AG08395 (cell line): ENCODE results near the gene SDK1.

Experiments used
- DNase-seq: peaks from one replicate; pipeline ENCODE4 v3.0.0; 2012; ENCODE audit warnings: mixed read lengths, low spot score

The SDK1 gene

GRCh38 chr7:4134631-4135030, 833.6 kb downstream of the SDK1 start:
- no peak for DNase-seq

- no peak for DNase-seq
Observed at GRCh38 chr7:4135301-4135700, 834.2 kb downstream of the SDK1 start.

- DNase-seq = no peak
Observed at GRCh38 chr7:4136036-4136435, 835.0 kb downstream of the SDK1 start.

- no peak for DNase-seq
Observed at GRCh38 chr7:4136501-4137110, 835.6 kb downstream of the SDK1 start.

- DNase-seq = no peak
Observed at GRCh38 chr7:4137552-4137951, 836.5 kb downstream of the SDK1 start.

- DNase-seq = no peak
Observed at GRCh38 chr7:4138866-4139265, 837.8 kb downstream of the SDK1 start.

- no peak for DNase-seq
Observed at GRCh38 chr7:4139656-4140625, 838.9 kb downstream of the SDK1 start.

- no peak for DNase-seq
Observed at GRCh38 chr7:4140933-4141332, 839.9 kb downstream of the SDK1 start.

GRCh38 chr7:4143006-4143405, 842.0 kb downstream of the SDK1 start:
- no peak for DNase-seq

GRCh38 chr7:4143511-4144171, 842.6 kb downstream of the SDK1 start:
- DNase-seq = no peak

- no peak for DNase-seq
Observed at GRCh38 chr7:4144172-4144701, 843.2 kb downstream of the SDK1 start.

GRCh38 chr7:4144811-4145510, 843.9 kb downstream of the SDK1 start:
- DNase-seq = no peak

- no peak for DNase-seq
Observed at GRCh38 chr7:4145576-4145975, 844.5 kb downstream of the SDK1 start.

GRCh38 chr7:4147926-4148620, 847.0 kb downstream of the SDK1 start:
- DNase-seq = no peak

- DNase-seq = no peak
Observed at GRCh38 chr7:4149236-4149635, 848.2 kb downstream of the SDK1 start.

GRCh38 chr7:4149645-4150044, 848.6 kb downstream of the SDK1 start:
- DNase-seq = no peak

GRCh38 chr7:4150731-4151130, 849.7 kb downstream of the SDK1 start:
- no peak for DNase-seq

- no peak for DNase-seq
Observed at GRCh38 chr7:4151524-4151923, 850.5 kb downstream of the SDK1 start.

- no peak for DNase-seq
Observed at GRCh38 chr7:4151926-4152549, 851.0 kb downstream of the SDK1 start.

GRCh38 chr7:4154882-4155535, 854.0 kb downstream of the SDK1 start:
- no peak for DNase-seq
